ENCODE data around the gene DNAJC5. TPM values are rescaled to one million over a fixed set of nuclear protein-coding genes. Genes with fewer than 3 reads are reported as not detected.

Gene DNAJC5
- total and polyA plus RNA-seq, 2 donors (not counting 3 experiments of a cell fraction or from before 2014, with no cell fraction given): 44.7 to 60.3 TPM

DNA sequence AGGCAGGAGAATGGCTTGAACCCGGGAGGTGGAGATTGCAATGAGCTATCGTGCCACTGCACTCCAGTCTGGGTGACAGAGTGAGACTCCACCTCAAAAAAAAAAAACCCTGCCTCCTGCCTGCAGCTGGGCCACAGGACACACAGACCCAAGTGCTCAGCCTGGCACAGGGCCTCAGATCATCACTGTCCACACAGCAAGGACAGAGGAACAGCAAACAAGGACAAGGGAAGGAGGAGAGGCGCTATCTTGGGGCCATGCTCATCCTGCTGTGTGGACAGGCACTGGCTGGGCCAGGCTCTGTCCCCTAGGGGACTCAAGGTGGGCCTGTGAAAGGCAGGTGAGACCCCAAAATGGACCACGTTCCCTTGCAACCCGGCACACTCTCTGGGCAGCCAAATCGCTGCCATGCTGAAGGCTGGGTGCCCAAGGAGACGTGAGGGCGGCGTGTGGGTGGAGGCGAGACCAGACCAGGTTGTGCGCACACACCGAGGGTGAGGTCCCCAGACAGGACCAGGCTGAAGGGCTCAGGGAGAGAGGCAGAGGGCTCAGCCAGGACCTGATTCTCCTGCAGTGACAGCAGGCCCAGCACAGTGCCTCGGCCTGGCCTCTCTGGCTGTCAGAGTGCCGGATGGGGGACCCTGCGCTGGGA is 52.2 kb downstream of the DNAJC5 start:
- no peak overlapping the region for H3K4me3 ChIP-seq (replicated peaks in 1 of 3; ENCODE audit: insufficient read depth in 1 of 3, low read depth in 1 of 3, low read length in 3 of 3)
- H2AFZ ChIP-seq (ENCODE audit: low read depth, low read length): no peak overlapping the region
- H3K27ac ChIP-seq (ENCODE audit: insufficient read depth, low read depth, low read length): no peak overlapping the region
- no peaks in the 10 kb centered on the region for H4K20me1 ChIP-seq (replicated peaks; ENCODE audit: control insufficient read depth, extremely low read depth, insufficient read depth, low read length)
- ChIA-PET POLR2A (no interaction called here), CTCF (no interaction called here)
- no peak overlapping the region for H3K9ac ChIP-seq (replicated peaks; ENCODE audit: extremely low read depth, insufficient read depth, low read length)
- no TSS peak for BruUV-seq (replicated peaks)
- FAIRE-seq (no peak), DNase-seq (ENCODE audit: low read depth, low spot score) (no peak)
- dilution Hi-C loops (cut with MboI; ENCODE audit: extremely low pct_ligation_motif_present, low sequenced_read_pairs): no loop called here
- peaks cover 3 to 30% of the 10 kb centered on the region in 2 experiments for H3K36me3 ChIP-seq (ENCODE audit: control insufficient read depth in 2 of 2, extremely low read depth in 1 of 2, insufficient read depth in 2 of 2, low read length in 2 of 2)
- no peaks in the 10 kb centered on the region for H3K9me1 ChIP-seq (replicated peaks; ENCODE audit: control insufficient read depth, extremely low read depth, insufficient read depth, low read length)
- no peak overlapping the region for H3K4me2 ChIP-seq (ENCODE audit: insufficient read depth, low read length)
- H3K27me3 ChIP-seq (ENCODE audit: control insufficient read depth in 2 of 2, insufficient read depth in 2 of 2, low read length in 2 of 2): no peaks in the 10 kb centered on the region
- H3K79me2 ChIP-seq (ENCODE audit: control insufficient read depth, insufficient read depth, low read length): peaks cover 37% of the 10 kb centered on the region
- peaks cover 21% of the 10 kb centered on the region for H3K4me1 ChIP-seq (ENCODE audit: control insufficient read depth, extremely low read depth, insufficient read depth, low read length)
- no peaks in the 10 kb centered on the region for H3K9me3 ChIP-seq (replicated peaks; ENCODE audit: control insufficient read depth, insufficient read depth, low read length)
- intact Hi-C loops (cut with micrococcal nuclease): no loop called here
- no peak for TF ChIP-seq FOS (IDR thresholded peaks at IDR 0.05; ENCODE audit: borderline replicate concordance, insufficient read depth, low read length)
- no peak for TF ChIP-seq EZH2 (IDR thresholded peaks at IDR 0.05; ENCODE audit: borderline replicate concordance, low read depth, low read length, severe bottlenecking)
- TF ChIP-seq JUN (IDR thresholded peaks at IDR 0.05; ENCODE audit: borderline replicate concordance, insufficient read depth, insufficient read length, low read depth): no peak
- TF ChIP-seq, protein P1, sequence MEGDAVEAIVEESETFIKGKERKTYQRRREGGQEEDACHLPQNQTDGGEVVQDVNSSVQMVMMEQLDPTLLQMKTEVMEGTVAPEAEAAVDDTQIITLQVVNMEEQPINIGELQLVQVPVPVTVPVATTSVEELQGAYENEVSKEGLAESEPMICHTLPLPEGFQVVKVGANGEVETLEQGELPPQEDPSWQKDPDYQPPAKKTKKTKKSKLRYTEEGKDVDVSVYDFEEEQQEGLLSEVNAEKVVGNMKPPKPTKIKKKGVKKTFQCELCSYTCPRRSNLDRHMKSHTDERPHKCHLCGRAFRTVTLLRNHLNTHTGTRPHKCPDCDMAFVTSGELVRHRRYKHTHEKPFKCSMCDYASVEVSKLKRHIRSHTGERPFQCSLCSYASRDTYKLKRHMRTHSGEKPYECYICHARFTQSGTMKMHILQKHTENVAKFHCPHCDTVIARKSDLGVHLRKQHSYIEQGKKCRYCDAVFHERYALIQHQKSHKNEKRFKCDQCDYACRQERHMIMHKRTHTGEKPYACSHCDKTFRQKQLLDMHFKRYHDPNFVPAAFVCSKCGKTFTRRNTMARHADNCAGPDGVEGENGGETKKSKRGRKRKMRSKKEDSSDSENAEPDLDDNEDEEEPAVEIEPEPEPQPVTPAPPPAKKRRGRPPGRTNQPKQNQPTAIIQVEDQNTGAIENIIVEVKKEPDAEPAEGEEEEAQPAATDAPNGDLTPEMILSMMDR (IDR thresholded peaks at IDR 0.05; ENCODE audit: extremely low read depth in 1 of 2, insufficient read depth in 1 of 2, low read depth in 1 of 2, low read length in 2 of 2): no peak
- no peak for TF ChIP-seq GATA2 (IDR thresholded peaks at IDR 0.05; ENCODE audit: insufficient read depth, insufficient read length, low read depth, low read length)
- TF ChIP-seq MYC (IDR thresholded peaks at IDR 0.05; ENCODE audit: low read depth, low read length): no peak
- no peak for TF ChIP-seq POLR2AphosphoS5 (IDR thresholded peaks at IDR 0.05; ENCODE audit: insufficient read depth, low read depth, low read length)
- no peak for TF ChIP-seq MAX (IDR thresholded peaks at IDR 0.05; ENCODE audit: insufficient read depth, insufficient read length)
- no peak for TF ChIP-seq POLR2A (IDR thresholded peaks at IDR 0.05; ENCODE audit: low read depth, low read length)
